PC-9 (cell line): ENCODE results near the gene ZMYND15. TPM values are rescaled to one million over a fixed set of nuclear protein-coding genes. Genes with fewer than 3 reads are reported as not detected.

Source experiments
- BruUV-seq: library from RNA; stranded (reverse); fragments of 400-500 nt; replicated peaks from 2 replicates; lab custom pipeline; 2021; lab: Mats Ljungman, UMichigan
- CTCF ChIA-PET: fragments of 300-600 bp; sonication (Branson Sonifier 250); formaldehyde crosslinking; loops from one replicate; lab custom pipeline; 2022; ENCODE audit warnings: antibody characterized with exemption; lab: Charles Lee
- POLR2A ChIA-PET: fragments of 300-600 bp; sonication (Branson Sonifier 250); formaldehyde crosslinking; loops from one replicate; lab custom pipeline; 2022; ENCODE audit warnings: antibody characterized with exemption; ENCODE audit not compliant: unreplicated experiment; lab: Charles Lee
- DNase-seq, 2 experiments: peaks; one replicate each; pipeline versions ENCODE4 v3.0.0 to v3.0.0-alpha.2; 2015 to 2022; ENCODE audit warnings: mixed read lengths in 1 of 2
- H2AFZ ChIP-seq: fragments of 200-600 bp; sonication (generic); 2 replicates; pipeline ENCODE4 v1.8.1; 2017; ENCODE audit warnings: antibody characterized with exemption
- H3F3A ChIP-seq: fragments of 200-600 bp; sonication (generic); 2 replicates; pipeline ENCODE4 v1.8.1; 2017; ENCODE audit warnings: antibody characterized with exemption, mild to moderate bottlenecking, low read depth; ENCODE audit not compliant: insufficient read depth
- H3K27ac ChIP-seq: fragments of 200-600 bp; sonication (generic); 2 replicates; pipeline ENCODE4 v1.6.1; 2016; ENCODE audit warnings: mixed run types
- H3K27me3 ChIP-seq: fragments of 200-600 bp; sonication (generic); 2 replicates; pipeline ENCODE4 v1.6.1; 2016; ENCODE audit warnings: low read depth, mixed run types; ENCODE audit not compliant: insufficient read depth
- H3K36me3 ChIP-seq: fragments of 200-600 bp; sonication (generic); 2 replicates; pipeline ENCODE4 v1.6.1; 2016; ENCODE audit warnings: low read depth, mixed run types
- H3K4me1 ChIP-seq: fragments of 200-600 bp; sonication (generic); replicated peaks from 2 replicates; pipeline ENCODE4 v1.6.1; 2016; ENCODE audit warnings: mixed run types; ENCODE audit not compliant: insufficient read depth
- H3K4me2 ChIP-seq: fragments of 200-600 bp; sonication (generic); 2 replicates; pipeline ENCODE4 v1.6.1; 2017; ENCODE audit warnings: mixed run types
- H3K4me3 ChIP-seq: fragments of 200-600 bp; sonication (generic); 2 replicates; pipeline ENCODE4 v1.6.1; 2016; ENCODE audit warnings: mixed run types
- H3K79me2 ChIP-seq: fragments of 200-600 bp; sonication (generic); 2 replicates; pipeline ENCODE4 v1.6.1; 2017; ENCODE audit warnings: low read depth, mixed run types
- H3K9me2 ChIP-seq: fragments of 200-600 bp; sonication (generic); 2 replicates; pipeline ENCODE4 v1.8.1; 2017; ENCODE audit warnings: mild to moderate bottlenecking; ENCODE audit not compliant: insufficient read depth
- H3K9me3 ChIP-seq: fragments of 200-600 bp; sonication (generic); 2 replicates; pipeline ENCODE4 v1.8.1; 2016; ENCODE audit warnings: low read depth; ENCODE audit not compliant: insufficient read depth
- H4K20me1 ChIP-seq: fragments of 200-600 bp; sonication (generic); 2 replicates; pipeline ENCODE4 v1.8.1; 2017; ENCODE audit not compliant: insufficient read depth
- EZH2 ChIP-seq: fragments of 200-600 bp; sonication (generic); IDR thresholded peaks from 2 replicates; pipeline ENCODE4 v1.8.0; 2017; ENCODE audit warnings: antibody characterized with exemption, low read depth
- intact Hi-C: fragments of 100-400 bp; cut with micrococcal nuclease; formaldehyde crosslinking; loops from one replicate; pipeline ENCODE4 v1.10.0; 2022; ENCODE audit not compliant: unreplicated experiment
- total RNA-seq: library from RNA; stranded (reverse); gene quantifications from 2 replicates; pipeline ENCODE4 v1.2.3, GENCODE V29; 2021
- TF ChIP-seq, protein P1 (sequence below): fragments of 200-600 bp; sonication (generic); conservative IDR thresholded peaks from 2 replicates; pipeline ENCODE4 v1.6.1; 2017; ENCODE audit warnings: mixed run types, antibody characterized with exemption, mild to moderate bottlenecking, moderate library complexity

The ZMYND15 gene
- total RNA-seq, 1 experiment from 2014 or later, result 2.3 TPM

DNA sequence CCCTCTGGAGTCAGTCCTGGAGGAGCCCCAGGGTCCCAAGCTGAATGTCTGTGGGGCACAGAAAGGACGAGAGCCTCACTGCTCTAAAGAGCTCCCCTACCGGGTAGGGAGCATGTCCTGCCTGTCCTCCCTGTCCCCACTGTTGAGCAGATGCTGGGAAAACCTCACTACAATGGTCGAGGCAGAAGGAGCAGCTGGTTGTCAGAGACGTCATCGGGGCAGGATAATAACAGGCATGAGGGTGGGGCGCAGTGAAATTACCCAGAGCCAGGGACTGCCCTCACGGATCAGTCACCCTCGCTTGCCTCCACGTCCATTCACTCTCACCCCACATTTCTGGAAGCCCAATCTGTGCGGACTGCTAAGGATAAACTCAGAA lies 32.6 kb downstream of the ZMYND15 start:
- POLR2A ChIA-PET, result no interaction called here

DNA sequence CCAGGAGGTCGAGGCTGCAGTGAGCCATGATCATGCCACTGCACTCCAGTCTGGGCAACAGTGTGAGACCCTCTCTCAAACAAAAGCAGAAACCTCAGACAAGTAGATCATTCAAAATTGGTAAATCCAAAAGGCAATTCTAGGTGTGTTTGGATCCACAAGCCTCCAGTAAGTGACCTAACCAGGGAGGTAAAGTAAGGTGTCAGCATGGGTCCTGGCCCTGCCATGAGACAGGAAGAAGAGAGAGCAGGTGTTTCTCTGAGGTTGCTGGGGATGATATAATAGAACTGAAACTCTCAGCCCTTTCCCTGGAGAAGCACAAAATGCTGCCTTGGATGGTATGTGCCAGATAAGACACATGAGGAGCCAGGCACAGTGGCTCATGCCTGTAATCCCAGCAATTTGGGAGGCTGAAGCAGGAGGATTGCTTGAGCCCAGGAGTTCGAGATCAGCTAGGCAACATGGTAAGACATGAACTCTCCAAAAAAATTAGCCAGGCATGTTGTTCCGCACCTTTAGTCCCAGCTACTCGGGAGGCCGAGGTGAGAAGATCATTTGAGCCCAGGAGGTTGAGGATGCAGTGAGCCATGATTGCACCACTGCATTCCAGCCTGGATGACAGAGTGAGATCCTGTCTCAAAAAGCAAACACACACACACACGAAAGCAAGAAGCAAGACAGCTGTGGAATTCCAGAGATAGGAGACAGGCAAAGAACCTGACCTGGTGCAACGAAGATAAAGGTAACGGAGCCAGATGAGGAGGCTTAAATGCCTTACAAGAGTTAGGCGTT lies 38.5 kb downstream of the ZMYND15 start:
- POLR2A ChIA-PET, result interaction anchor here (0.7 kb wide), 1 partner anchor 203 kb away, joined by 4 read pairs; no protein-coding TSS in a partner anchor

More for the DNA sequence above, 32.6 kb downstream of the ZMYND15 start:
- no peak overlapping the region for H3K27ac ChIP-seq
- DNase-seq, result no peak
- H3K9me3 ChIP-seq, result no peaks in the 10 kb centered on the region
- H3K27me3 ChIP-seq, result 0 out of 2 replicates have a peak, but pooled peaks cover 4% of the 10 kb centered on the region
- no peak overlapping the region for H2AFZ ChIP-seq
- H3F3A ChIP-seq, result no peaks in the 10 kb centered on the region
- no peaks in the 10 kb centered on the region for H3K36me3 ChIP-seq
- CTCF ChIA-PET, result interaction anchor here (1.0 kb wide), 1 partner anchor 62 kb away, joined by 4 read pairs; the partner anchor contains the start of gene ARRB2
- no peaks in the 10 kb centered on the region for H3K4me1 ChIP-seq
- H3K79me2 ChIP-seq, result no peaks in the 10 kb centered on the region
- no peaks in the 10 kb centered on the region for H3K9me2 ChIP-seq
- TF ChIP-seq, protein P1, sequence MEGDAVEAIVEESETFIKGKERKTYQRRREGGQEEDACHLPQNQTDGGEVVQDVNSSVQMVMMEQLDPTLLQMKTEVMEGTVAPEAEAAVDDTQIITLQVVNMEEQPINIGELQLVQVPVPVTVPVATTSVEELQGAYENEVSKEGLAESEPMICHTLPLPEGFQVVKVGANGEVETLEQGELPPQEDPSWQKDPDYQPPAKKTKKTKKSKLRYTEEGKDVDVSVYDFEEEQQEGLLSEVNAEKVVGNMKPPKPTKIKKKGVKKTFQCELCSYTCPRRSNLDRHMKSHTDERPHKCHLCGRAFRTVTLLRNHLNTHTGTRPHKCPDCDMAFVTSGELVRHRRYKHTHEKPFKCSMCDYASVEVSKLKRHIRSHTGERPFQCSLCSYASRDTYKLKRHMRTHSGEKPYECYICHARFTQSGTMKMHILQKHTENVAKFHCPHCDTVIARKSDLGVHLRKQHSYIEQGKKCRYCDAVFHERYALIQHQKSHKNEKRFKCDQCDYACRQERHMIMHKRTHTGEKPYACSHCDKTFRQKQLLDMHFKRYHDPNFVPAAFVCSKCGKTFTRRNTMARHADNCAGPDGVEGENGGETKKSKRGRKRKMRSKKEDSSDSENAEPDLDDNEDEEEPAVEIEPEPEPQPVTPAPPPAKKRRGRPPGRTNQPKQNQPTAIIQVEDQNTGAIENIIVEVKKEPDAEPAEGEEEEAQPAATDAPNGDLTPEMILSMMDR, result no peak
- TF ChIP-seq EZH2, result no peak
- intact Hi-C loops, result no loop called here
- H3K4me2 ChIP-seq, result no peak overlapping the region
- H3K4me3 ChIP-seq, result no peak overlapping the region
- BruUV-seq, result no TSS peak
- H4K20me1 ChIP-seq, result no peaks in the 10 kb centered on the region

DNA sequence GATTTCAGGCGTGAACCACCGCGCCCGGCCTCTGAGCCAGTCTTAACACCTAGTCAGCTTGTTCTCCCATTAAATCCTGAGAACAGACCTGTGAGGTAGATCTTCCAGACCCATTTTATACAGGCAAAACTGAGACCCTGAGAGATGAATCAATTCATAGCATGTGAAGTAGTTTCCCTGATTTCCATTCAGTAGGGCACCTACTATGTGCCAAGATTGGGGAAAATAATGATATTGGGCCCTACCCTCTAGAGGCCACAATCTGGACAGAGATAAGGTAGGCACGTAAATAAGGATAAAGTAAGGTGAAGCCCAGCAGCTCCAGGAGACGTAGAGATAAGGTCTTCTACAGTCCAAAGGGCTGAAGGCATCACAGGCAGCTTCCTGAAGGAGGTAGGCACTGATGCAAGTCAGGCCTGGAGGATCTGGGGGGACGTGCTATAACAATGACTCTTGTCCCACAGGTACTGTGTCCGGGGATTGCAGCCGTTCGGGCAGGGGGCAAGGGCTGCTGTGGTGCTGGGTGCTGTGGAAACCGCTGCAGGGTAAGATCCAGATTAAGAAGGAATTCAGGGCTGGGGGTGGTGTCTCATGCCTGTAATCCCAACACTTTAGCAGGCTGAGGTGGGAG lies 40.8 kb downstream of the ZMYND15 start:
- no peaks in the 10 kb centered on the region for H4K20me1 ChIP-seq
- H3F3A ChIP-seq, result 0 out of 2 replicates have a peak, but pooled peaks cover 5% of the 10 kb centered on the region
- H3K27ac ChIP-seq, result no peak overlapping the region
- no TSS peak for BruUV-seq
- no peaks in the 10 kb centered on the region for H3K9me3 ChIP-seq
- ChIA-PET POLR2A (no interaction called here), CTCF (interaction anchor here (0.8 kb wide), 1 partner anchor 214 kb away, joined by 3 read pairs; no protein-coding TSS in a partner anchor)
- no peaks in the 10 kb centered on the region for H3K79me2 ChIP-seq
- DNase-seq, result no peak
- H3K4me2 ChIP-seq, result no peak overlapping the region
- TF ChIP-seq, protein P1, result no peak
- TF ChIP-seq EZH2, result no peak
- no peaks in the 10 kb centered on the region for H3K36me3 ChIP-seq
- no peaks in the 10 kb centered on the region for H3K9me2 ChIP-seq
- intact Hi-C loops, result no loop called here
- H2AFZ ChIP-seq, result no peak overlapping the region
- peaks cover 9% of the 10 kb centered on the region; the same call in 1 of the 2 replicates for H3K4me1 ChIP-seq
- H3K4me3 ChIP-seq, result no peak overlapping the region
- no peaks in the 10 kb centered on the region for H3K27me3 ChIP-seq

More for the DNA sequence above, 38.5 kb downstream of the ZMYND15 start:
- DNase-seq, result peak in 1 of 2 experiments; percentile 48
- Histone ChIP-seq H3K27me3 (no peaks in the 10 kb centered on the region), H3F3A (0 out of 2 replicates have a peak, but pooled peaks cover 5% of the 10 kb centered on the region), H3K4me3 (no peak overlapping the region), H4K20me1 (no peaks in the 10 kb centered on the region), H3K36me3 (no peaks in the 10 kb centered on the region), H3K9me2 (no peaks in the 10 kb centered on the region), H3K4me1 (peaks cover 9% of the 10 kb centered on the region; the same call in 1 of the 2 replicates), H2AFZ (no peak overlapping the region), H3K27ac (no peak overlapping the region), H3K79me2 (no peaks in the 10 kb centered on the region), H3K4me2 (no peak overlapping the region), H3K9me3 (no peaks in the 10 kb centered on the region)
- no TSS peak for BruUV-seq
- CTCF ChIA-PET, result interaction anchor here (0.6 kb wide), 1 partner anchor 13 kb away, joined by 15 read pairs; no protein-coding TSS in a partner anchor
- TF ChIP-seq, protein P1, result no peak
- no peak for TF ChIP-seq EZH2
- intact Hi-C loops, result no loop called here
